Measurements from ENCODE around the gene CFAP161. TPM values are rescaled to one million over a fixed set of nuclear protein-coding genes. Genes with fewer than 3 reads are reported as not detected.

The CFAP161 gene
- total and polyA plus RNA-seq, 9 of the 15 experiments (the other 6 are each of a cell fraction or from before 2014, with no cell fraction given) = 25.8 to 83.3 (median 75.6) TPM

GRCh38 chr15:81085213-81085612, 48.9 kb upstream of the CFAP161 start (continued):
- peak in 1 of 2 experiments; percentile 78; a peak in 1 of 4 replicates for TF ChIP-seq ZMIZ1 (IDR thresholded peaks at IDR 0.05; ENCODE audit: low read depth in 2 of 2, low read length in 2 of 2)
- no peak for TF ChIP-seq TAF1 (IDR thresholded peaks at IDR 0.05; ENCODE audit: control insufficient read depth, extremely low read depth, insufficient read depth, low read length, severe bottlenecking)
- no peak for TF ChIP-seq HNRNPK (IDR thresholded peaks at IDR 0.05; ENCODE audit: low read depth, low read length, poor library complexity, severe bottlenecking)
- peak; percentile 44 for TF ChIP-seq CREM (IDR thresholded peaks at IDR 0.05; ENCODE audit: low read depth)
- no peak for TF ChIP-seq FOXK1 (CRISPR knock-in tag; IDR thresholded peaks at IDR 0.05; ENCODE audit: borderline replicate concordance)
- no peak for TF ChIP-seq CCNT2 (IDR thresholded peaks at IDR 0.05; ENCODE audit: borderline replicate concordance, extremely low read depth, insufficient read length, low read depth, low read length)
- TF ChIP-seq SMARCE1 (IDR thresholded peaks at IDR 0.05) = peak; percentile 78
- TF ChIP-seq POLR2AphosphoS5 (IDR thresholded peaks at IDR 0.05; ENCODE audit: control insufficient read depth, insufficient read depth, low read depth, low read length) = peak; percentile 78
- no peak for TF ChIP-seq MECOM (CRISPR knock-in tag; IDR thresholded peaks at IDR 0.05)
- peak; percentile 94 for TF ChIP-seq CBFA2T3 (IDR thresholded peaks at IDR 0.05)
- peak; percentile 72 for TF ChIP-seq PML (IDR thresholded peaks at IDR 0.05; ENCODE audit: low read length)
- TF ChIP-seq SETDB1 (IDR thresholded peaks at IDR 0.05; ENCODE audit: low read length) = no peak
- peak; percentile 3; the same call in 1 of the 2 replicates for TF ChIP-seq MAFK (IDR thresholded peaks at IDR 0.05; ENCODE audit: low read length)
- peak; percentile 19; the same call in 1 of the 2 replicates for TF ChIP-seq CC2D1A (IDR thresholded peaks at IDR 0.05)
- TF ChIP-seq EGR1 (conservative IDR thresholded peaks at IDR 0.05) = peak; percentile 31; the same call in 1 of the 2 replicates
- TF ChIP-seq ADNP (tag; IDR thresholded peaks at IDR 0.05) = no peak
- TF ChIP-seq, protein P1, sequence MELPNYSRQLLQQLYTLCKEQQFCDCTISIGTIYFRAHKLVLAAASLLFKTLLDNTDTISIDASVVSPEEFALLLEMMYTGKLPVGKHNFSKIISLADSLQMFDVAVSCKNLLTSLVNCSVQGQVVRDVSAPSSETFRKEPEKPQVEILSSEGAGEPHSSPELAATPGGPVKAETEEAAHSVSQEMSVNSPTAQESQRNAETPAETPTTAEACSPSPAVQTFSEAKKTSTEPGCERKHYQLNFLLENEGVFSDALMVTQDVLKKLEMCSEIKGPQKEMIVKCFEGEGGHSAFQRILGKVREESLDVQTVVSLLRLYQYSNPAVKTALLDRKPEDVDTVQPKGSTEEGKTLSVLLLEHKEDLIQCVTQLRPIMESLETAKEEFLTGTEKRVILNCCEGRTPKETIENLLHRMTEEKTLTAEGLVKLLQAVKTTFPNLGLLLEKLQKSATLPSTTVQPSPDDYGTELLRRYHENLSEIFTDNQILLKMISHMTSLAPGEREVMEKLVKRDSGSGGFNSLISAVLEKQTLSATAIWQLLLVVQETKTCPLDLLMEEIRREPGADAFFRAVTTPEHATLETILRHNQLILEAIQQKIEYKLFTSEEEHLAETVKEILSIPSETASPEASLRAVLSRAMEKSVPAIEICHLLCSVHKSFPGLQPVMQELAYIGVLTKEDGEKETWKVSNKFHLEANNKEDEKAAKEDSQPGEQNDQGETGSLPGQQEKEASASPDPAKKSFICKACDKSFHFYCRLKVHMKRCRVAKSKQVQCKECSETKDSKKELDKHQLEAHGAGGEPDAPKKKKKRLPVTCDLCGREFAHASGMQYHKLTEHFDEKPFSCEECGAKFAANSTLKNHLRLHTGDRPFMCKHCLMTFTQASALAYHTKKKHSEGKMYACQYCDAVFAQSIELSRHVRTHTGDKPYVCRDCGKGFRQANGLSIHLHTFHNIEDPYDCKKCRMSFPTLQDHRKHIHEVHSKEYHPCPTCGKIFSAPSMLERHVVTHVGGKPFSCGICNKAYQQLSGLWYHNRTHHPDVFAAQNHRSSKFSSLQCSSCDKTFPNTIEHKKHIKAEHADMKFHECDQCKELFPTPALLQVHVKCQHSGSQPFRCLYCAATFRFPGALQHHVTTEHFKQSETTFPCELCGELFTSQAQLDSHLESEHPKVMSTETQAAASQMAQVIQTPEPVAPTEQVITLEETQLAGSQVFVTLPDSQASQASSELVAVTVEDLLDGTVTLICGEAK (IDR thresholded peaks at IDR 0.05) = no peak
- TF ChIP-seq, protein P1 (CRISPR knock-in tag; IDR thresholded peaks at IDR 0.05) = no peak
